ENCODE data around the gene REV3L. TPM values are rescaled to one million over a fixed set of nuclear protein-coding genes. Genes with fewer than 3 reads are reported as not detected.

REV3L gene
- total RNA-seq, 1 experiment from 2014 or later, result 25.3 TPM

GRCh38 chr6:111456208-111456607 lies 26.8 kb downstream of the REV3L start:
- Histone ChIP-seq H3K9me2 (replicated peaks; ENCODE audit: low read length) (no peaks in the 10 kb centered on the region), H3K9me3 (ENCODE audit: low read length) (no peaks in the 10 kb centered on the region), H2AFZ (ENCODE audit: low read length) (no peak overlapping the region), H4K20me1 (ENCODE audit: low read length) (no peaks in the 10 kb centered on the region), H3F3A (ENCODE audit: low read length, unreplicated experiment) (no peaks in the 10 kb centered on the region), H3K9ac (ENCODE audit: low read length) (no peak overlapping the region), H3K4me1 (ENCODE audit: insufficient read depth, low read length) (no peaks in the 10 kb centered on the region), H3K79me2 (ENCODE audit: low read length) (peaks cover 68% of the 10 kb centered on the region), H3K36me3 (ENCODE audit: low read depth, low read length) (peaks cover 16% of the 10 kb centered on the region), H3K27me3 (ENCODE audit: low read length) (no peaks in the 10 kb centered on the region), H3K4me2 (ENCODE audit: low read length) (no peak overlapping the region), H3K4me3 (ENCODE audit: low read length) (no peak overlapping the region), H3K27ac (ENCODE audit: low read length) (no peak overlapping the region)
- ChIA-PET POLR2A (ENCODE audit: unreplicated experiment) (no interaction called here), CTCF (no interaction called here)
- no peak for DNase-seq
- TF ChIP-seq CTCF (conservative IDR thresholded peaks at IDR 0.05; ENCODE audit: low read depth, low read length), result no peak
- intact Hi-C loops (cut with micrococcal nuclease), result no loop called here
- ATAC-seq, result no peak; the same call in 1 of the 2 replicates
- no TSS peak for BruUV-seq (replicated peaks)

- CTCF ChIA-PET, result no interaction called here
- Histone ChIP-seq H3K4me2 (ENCODE audit: low read length) (no peak overlapping the region), H2AFZ (ENCODE audit: low read length) (no peak overlapping the region), H3K27ac (ENCODE audit: low read length) (no peak overlapping the region), H3K4me1 (ENCODE audit: insufficient read depth, low read length) (peaks cover 5% of the 10 kb centered on the region; the same call in 1 of the 2 replicates), H3K79me2 (ENCODE audit: low read length) (peaks cover 48% of the 10 kb centered on the region), H3K36me3 (ENCODE audit: low read depth, low read length) (0 out of 2 replicates have a peak, but pooled peaks cover 2% of the 10 kb centered on the region), H4K20me1 (ENCODE audit: low read length) (no peaks in the 10 kb centered on the region), H3K9me3 (ENCODE audit: low read length) (no peaks in the 10 kb centered on the region), H3F3A (ENCODE audit: low read length, unreplicated experiment) (no peaks in the 10 kb centered on the region), H3K9me2 (replicated peaks; ENCODE audit: low read length) (no peaks in the 10 kb centered on the region), H3K27me3 (ENCODE audit: low read length) (no peaks in the 10 kb centered on the region), H3K4me3 (ENCODE audit: low read length) (no peak overlapping the region), H3K9ac (ENCODE audit: low read length) (no peak overlapping the region)
- intact Hi-C loops (cut with micrococcal nuclease), result loop anchor here (2.0 kb wide), 1 partner anchor 24 kb away; no protein-coding TSS in a partner anchor
- POLR2A ChIA-PET (ENCODE audit: unreplicated experiment), result no interaction called here
- TF ChIP-seq EZH2 (IDR thresholded peaks at IDR 0.05; ENCODE audit: low read length, unreplicated experiment) (no peak), CTCF (conservative IDR thresholded peaks at IDR 0.05; ENCODE audit: low read depth, low read length) (no peak), EZH2phosphoT487 (IDR thresholded peaks at IDR 0.05; ENCODE audit: borderline replicate concordance, low read length) (no peak)
- ATAC-seq (no peak), DNase-seq (no peak)
- BruUV-seq (replicated peaks), result no TSS peak
These were observed 32.4 kb downstream of the REV3L start for GRCh38 chr6:111450636-111451035.

GRCh38 chr6:111450087-111450486 lies 32.9 kb downstream of the REV3L start:
- Histone ChIP-seq H3K36me3 (ENCODE audit: low read depth, low read length) (0 out of 2 replicates have a peak, but pooled peaks cover under 1% of the 10 kb centered on the region), H3K79me2 (ENCODE audit: low read length) (peaks cover 47% of the 10 kb centered on the region), H3K9ac (ENCODE audit: low read length) (no peak overlapping the region), H3K4me2 (ENCODE audit: low read length) (no peak overlapping the region), H3K9me3 (ENCODE audit: low read length) (no peaks in the 10 kb centered on the region), H3K9me2 (replicated peaks; ENCODE audit: low read length) (no peaks in the 10 kb centered on the region), H3K4me3 (ENCODE audit: low read length) (no peak overlapping the region), H3K27me3 (ENCODE audit: low read length) (no peaks in the 10 kb centered on the region), H3K27ac (ENCODE audit: low read length) (peak overlapping the region; percentile 34; the same call in 1 of the 2 replicates), H2AFZ (ENCODE audit: low read length) (no peak overlapping the region), H3K4me1 (ENCODE audit: insufficient read depth, low read length) (peaks cover 7% of the 10 kb centered on the region; the same call in 1 of the 2 replicates), H3F3A (ENCODE audit: low read length, unreplicated experiment) (no peaks in the 10 kb centered on the region), H4K20me1 (ENCODE audit: low read length) (no peaks in the 10 kb centered on the region)
- ChIA-PET POLR2A (ENCODE audit: unreplicated experiment) (no interaction called here), CTCF (no interaction called here)
- no peak for TF ChIP-seq EZH2 (IDR thresholded peaks at IDR 0.05; ENCODE audit: low read length, unreplicated experiment)
- no peak for TF ChIP-seq EZH2phosphoT487 (IDR thresholded peaks at IDR 0.05; ENCODE audit: borderline replicate concordance, low read length)
- TF ChIP-seq CTCF (conservative IDR thresholded peaks at IDR 0.05; ENCODE audit: low read depth, low read length), result no peak
- intact Hi-C loops (cut with micrococcal nuclease), result loop anchor here (2.0 kb wide), 1 partner anchor 23 kb away; no protein-coding TSS in a partner anchor
- no TSS peak for BruUV-seq (replicated peaks)
- DNase-seq, result no peak
- no peak for ATAC-seq

Measured in PC-3 (cell line).